SIG-M5 (cell line): ENCODE results near the gene NPRL2.

ENCODE experiments used
- DNase-seq: peaks from one replicate; lab custom pipeline; 2025; lab: John Stamatoyannopoulos, UW

The NPRL2 gene

DNA sequence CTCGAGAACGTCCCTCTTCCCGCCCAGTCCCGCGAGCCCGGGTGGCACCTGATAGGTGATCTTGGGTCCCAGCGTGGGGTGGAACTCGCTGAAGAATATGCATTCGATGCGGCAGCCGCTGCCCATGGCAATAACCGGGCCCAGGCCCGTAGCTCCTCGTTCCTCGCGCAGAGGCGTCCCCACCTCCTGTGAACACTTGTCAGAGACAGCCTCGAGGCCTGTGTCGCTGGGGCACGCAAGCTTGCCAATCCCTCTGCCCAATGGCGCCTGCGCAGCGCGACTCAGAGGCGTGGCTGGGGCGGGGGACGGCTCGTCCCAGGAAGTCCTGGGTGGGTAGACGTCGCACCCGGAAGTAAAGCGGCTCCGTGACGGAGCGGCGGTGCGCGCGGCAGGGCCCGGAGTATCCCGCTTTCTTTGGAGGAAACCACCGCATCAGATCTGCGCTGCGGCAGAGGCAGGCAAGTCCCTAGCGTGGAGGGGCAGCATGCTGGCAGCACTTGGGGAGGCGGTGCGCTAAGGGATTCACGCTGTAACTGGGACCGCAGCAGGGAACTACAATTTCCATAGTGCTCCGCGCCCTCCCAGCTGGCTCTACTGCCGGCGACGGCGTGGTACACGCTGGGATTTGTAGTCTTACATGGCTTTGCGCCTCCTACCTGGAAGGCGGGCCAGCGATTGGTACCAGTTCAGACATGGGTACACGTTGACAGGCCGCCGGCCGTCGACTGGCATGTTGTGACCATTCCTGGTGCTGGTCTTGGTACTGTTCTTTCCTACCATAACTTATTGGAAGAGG lies at the start of gene NPRL2, which contains the start of gene CYB561D2:
TSS of gene NPRL2 (minus strand) at position 249 of the 796 bp plus-strand sequence. CDS start at position 126, 123 bp downstream.
TSS of gene CYB561D2 (plus strand) at position 336 of the 796 bp plus-strand sequence. CDS start 572 bp downstream, outside the sequence.
- peak; percentile 80 for DNase-seq

DNA sequence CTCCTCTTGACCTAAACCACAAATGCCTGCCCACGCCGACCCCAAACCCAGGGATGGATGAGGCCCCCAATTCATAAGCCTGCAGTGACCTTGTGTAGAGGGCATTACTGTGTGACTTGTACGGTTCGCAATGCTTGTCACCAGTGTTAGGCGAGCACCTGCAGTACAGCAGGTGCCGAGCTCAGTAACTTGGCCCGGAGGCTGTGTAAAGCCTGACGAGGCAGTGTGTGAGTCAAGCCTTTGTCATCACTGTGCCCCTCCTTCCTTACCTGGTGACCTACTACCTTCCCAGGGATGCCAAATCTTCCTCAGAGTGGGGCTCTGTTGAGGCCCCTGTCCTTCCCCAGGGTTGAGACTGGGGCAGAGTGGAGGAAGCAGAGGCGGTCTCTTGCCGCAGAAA lies 45.9 kb upstream of the NPRL2 start:
- DNase-seq, result no peak

DNA sequence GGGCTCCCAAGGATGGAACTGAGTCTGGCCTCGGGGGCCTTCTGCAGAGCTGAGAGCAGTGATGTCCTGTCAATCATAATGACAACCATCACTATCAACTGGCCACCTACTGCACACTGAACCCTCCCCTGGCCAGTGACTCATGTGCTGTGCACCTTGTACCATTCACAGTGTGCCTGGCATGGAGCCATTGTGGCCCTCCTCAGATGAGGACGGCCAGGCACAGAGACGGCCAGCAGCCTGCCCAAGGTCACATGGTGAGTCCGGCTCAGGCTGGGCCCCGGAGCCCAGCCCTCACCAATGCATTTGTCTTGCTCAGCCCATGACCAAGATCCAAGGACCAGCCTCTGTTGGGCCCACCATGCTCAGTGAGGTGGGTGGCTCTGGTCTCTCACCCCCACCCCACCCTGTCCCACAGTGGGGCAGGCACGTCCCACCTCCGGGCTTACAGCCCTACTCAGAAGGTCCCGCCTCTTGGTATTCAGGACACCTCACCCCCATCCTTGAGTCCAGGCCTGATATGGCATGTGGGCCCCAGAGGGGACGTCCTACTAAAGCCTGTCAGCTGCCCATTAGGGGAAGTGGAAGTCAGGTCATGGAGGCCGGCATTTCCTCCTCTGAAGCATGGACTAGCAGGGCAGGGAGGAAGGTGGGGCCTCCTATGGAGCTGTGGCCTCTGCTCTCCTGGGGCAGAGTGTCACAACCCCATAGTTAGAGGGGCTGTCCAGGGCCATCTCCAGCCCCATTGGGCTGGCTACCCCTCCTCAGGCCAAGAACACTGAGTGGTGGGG lies 44.7 kb upstream of the NPRL2 start:
- no peak for DNase-seq

DNA sequence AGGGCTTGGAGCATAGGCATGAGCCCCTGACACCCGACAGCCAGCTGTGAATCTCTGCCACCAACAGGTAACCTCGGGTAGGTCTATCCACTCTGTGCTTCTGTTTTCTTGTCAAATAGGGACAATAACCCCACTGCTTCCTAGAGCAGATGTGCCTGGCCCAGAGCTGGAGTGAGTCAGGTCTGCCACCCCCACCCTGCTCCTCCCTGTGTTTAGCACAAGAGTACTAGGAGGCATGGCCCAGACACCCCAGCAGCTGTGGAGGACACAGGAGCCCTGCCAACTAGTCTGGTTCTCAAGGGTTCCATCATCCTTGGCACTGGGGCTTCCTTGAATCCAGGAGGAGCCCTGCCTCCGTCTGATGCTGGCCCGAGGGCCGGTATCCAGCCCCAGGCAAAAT lies 42.5 kb upstream of the NPRL2 start:
- DNase-seq, result no peak

DNA sequence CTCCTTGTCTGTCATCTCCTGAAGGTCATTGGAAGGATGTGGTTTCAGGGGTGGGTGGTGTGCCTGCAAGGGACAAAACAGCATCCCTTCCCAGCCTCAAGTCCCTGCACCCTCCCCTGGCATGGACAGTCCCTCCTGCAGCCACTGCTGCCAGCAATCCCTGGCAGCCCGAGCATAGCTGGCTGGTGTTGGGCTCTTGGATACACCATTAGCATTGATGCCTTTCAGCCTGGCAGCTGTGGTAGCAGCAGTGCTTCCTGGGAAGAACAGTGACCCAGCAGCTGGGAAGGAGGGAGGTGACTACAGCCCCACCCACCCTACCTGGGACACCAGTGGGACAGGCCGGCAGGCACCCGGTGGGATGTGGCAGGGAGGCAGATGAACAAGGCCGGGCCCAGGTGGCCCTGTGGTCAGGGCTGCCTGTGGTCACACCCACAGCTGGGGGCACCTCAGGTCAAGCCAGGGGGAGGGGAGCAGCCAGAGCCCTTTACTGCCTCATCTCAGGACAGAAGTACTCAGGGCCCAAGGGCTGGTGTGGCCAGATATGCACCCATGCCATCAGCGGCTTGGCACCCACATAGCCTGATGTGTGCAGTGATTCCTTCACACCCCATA lies 41.6 kb upstream of the NPRL2 start:
- DNase-seq, result no peak

DNA sequence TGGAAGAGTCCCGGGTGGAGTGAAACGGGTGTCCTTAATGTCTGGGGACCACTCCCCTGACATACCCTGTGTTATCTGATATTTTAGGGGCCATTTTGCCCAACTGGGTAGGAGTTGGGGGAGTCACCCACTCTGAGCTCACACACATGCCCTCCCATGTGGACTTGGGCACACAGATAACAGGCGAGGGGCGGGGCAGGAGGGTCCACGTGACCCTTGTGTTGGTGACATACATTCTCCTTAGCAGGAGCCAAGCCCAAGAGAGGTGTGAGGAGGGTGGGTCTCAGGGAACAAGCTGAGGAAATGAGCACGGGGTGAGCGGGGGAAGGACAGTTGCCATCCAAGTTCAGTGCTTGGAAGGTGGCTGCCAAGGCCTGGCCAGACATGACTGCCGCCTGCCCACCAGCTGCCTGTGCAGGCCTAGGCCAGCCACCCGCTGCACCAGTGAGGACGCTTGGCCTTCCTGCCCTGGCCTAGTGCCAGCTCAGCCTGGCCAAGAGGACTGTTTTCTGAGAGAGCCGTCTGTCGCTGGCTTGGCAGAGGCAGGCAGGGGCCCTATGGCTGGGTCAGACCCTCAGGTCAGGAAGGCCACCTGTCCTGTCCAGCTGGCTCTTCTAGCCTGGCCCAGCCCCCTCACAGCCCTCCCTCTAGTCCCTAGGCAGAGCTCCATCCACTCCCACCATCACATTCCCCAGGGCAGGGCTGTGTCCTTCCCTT lies 40.1 kb upstream of the NPRL2 start:
- no peak for DNase-seq

DNA sequence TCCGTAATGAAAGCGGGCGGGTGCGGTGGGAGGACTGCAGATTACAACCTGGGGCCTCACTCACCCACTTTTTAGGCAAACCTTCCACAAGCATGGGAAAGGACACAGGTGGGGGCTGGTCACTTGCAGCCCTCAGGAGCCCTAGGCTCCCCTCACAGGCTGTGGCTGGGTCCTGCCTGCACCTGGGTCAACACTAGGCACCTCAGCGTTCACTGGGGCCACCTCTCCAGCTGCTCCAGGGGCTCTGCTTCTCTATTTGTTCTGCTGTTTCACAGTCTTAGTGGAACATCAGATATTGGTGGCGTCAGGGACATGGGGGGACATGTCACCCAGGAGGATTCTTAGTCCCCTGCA lies 38.8 kb upstream of the NPRL2 start:
- no peak for DNase-seq

DNA sequence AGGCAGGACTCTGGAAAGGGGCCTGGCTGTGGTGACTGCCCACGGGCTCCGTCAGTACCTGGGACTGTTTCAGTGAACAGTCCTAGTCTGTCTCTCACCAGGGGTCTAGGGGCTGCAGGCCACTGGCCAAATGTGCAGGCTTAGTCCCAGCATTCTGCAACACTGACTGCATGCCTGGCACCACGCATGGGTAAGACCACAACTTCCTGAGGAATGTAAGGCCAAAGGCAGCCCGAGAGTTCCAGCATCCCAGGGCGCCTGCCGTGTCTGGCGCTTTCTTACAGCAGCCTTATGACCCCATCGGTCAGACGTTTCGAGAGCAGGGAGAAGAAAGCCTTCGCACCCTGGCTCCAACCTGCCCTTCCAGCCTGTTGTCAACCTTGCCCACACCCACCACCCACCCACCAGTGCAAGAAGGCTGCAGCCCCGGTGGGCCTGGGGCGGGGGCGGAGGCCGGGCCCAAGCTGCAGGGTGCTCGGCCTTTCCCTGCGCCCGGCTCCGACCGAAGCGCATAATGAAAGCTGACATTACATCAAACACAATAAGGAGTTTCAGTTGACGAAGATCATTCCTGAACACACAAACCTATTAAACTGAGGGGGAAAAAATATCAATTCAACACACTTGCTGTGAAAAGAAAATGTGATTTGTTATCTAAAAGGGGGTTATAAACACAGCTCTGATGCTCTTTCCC lies 38.3 kb upstream of the NPRL2 start:
- DNase-seq, result no peak

DNA sequence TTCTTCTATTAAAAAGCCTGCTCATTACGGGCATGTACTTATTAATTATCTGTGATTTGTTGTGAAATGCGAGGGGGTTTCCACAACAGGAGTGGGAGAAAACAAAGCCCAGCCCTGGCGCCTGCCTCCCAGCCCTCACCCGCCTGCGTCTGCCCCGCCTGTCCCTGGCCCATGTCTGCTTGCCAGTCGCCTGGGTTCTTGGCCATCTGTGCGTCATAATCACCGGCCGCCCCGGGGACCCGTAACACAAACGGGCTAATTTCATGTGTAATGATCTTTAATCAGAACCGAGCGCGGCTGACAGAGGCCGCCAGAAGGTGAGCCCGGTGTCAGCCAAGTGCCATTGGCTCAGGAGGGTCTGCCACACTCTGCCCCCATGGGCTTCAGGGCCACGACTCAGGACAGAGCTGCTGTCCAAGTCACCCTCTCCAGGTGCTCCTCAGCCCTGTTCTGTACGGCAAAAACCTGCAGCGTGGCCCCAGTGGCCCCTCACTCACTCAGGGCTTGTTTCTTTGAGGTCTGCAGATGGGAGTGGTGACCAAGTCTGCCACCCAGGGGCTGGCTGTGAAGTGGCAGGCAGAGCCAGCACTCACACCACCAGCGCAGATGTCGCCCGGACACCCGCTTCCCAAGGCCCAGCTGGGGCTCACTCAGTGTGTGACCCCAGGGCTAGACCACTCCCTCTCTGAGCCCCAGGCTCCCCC lies 37.6 kb upstream of the NPRL2 start:
- no peak for DNase-seq

DNA sequence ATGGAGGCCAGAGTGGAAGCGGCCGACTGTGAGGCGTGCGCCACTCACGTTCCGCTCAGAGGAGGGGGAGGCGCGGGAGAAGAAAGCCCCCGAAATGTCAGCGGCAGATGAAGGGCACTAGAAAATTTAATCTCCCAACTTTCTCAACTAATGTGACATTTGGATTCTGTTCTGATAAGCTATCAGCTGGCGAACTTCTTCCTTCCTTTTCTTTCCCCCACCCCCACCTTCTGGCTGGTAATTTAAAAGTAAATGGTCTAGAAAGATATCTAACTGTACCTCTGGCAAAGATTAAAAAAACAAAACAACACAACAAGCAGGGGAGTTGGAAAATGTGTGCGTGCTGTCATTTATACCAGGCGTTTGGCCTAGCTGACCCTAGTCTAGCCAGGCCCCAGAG lies 35.2 kb upstream of the NPRL2 start:
- no peak for DNase-seq

DNA sequence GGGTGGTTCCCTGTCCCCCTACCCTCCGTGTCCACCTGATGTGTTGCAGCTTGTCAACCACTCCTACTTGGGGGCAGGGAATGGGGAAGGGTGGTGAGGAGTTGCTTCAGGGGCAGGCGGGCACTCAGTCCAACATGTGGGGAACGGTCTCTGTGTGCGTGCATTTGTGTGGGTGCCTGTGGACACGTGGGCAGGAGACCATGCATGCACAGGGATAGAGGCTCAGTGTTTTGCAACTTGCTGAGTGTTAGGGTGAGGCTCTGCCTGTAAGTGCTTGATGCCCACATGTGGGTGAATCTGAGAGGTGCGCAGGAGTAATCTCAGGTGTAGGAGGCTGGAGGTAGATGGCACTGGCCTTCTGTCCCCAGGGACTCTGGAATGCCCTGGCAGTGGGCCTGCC lies 33.2 kb upstream of the NPRL2 start:
- no peak for DNase-seq

DNA sequence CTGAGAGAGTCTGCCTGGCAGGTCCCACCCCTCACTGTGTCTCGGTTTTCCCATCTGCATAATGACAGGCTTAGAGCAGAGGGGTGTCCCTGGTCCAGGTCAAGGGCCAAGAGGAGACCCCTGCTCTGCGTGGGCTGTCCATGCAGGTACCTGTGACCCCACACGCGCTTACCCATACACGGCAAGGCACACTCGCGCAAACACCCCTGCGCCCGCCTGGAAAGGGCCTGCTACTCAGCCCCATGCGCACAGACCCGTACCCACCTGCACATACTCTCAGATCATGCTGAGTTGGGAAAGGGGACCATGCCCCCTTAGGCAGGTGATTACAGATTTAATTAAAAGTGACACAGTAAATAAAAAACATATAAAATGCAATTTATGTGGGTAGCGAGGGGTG lies 32.1 kb upstream of the NPRL2 start:
- DNase-seq, result no peak

DNA sequence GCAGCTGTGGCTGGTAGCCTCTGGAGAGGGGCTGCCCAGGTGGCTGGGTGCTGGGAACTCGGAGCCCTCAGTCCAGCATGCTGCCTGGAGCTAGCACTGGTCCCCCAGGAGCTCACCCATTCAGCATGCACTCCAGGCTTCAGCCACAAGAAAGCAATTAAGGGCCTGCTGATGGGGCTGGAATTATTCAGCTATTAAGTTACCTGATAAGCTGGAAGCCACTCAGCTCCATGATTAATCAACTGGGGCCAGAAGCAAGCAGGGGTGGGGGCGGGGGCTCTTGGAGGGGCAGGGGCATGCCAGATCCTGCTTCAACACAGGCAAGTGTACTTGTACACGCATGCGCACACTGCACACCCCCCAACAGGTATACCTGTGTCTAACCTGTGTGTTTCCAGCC lies 30.8 kb upstream of the NPRL2 start:
- no peak for DNase-seq

DNA sequence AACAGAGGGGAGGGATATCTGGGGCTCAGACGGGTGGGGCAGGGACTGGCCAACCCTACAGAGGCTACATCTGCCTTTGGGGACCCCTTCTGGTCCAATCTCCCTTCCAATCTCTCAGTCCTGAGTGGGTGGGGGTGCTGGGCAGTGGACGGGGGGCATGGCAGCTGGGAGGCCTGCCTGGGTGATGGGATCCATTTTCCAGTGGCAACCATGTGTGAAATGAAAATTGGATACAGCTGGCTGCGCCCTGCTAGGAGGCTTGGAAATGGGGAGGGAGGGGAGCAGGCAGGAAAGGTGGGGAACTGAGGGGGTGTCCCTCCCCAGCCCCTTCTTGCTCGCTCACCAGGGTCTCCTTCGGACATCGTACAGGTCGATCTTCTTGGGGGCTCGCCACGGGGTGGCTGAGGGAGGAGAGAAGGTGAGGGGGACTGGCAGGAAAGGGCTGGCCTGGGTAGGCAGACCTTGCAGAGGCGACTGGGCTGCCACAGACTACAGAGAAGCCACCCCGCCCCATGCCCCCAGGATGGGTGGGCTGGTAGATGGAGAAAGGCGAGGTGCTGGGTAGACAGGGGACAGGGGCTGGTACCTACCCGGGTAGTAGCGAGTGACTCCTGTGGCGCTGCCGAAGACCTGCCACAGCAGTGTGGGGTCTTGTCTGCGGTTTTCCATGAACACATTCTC lies 30.0 kb upstream of the NPRL2 start:
- no peak for DNase-seq

DNA sequence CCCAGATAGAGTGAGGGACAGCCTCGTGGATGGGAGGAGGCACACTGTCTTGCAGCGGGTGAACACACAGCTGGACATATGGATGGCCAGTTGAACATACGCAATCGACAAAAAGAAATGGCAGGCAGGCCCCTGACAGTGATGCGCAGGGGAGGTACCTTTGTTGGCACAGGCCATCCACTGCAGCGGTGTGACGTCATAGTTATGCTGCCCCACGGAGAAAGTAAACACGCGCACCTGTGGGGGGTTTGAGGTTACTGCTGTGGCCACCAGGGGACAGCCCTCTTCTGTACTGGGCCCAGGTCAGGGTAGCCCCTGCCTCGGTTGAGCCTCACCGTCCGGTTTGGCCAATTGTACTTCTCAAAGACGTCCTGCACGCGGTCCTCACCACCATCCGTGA lies 28.2 kb upstream of the NPRL2 start:
- no peak for DNase-seq

DNA sequence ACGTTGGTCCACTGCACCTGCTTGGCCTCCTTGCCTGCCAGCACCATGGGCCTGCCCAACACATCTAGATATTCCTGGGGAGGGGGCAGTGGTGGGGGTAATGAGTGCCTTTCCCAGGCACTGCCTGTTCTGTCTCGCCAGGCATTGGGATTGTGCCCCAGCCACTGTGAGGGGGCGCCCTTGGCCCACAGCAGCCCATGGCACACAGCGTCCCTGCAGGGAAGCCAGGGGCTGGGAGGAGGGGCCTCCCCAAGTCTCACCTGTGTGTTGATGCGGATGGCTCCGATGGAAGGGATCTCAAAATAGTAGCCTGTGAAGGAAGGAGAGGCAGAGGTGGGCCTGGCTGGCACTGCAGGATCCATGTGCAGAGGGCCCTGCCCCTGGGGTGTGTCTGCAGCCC lies 27.4 kb upstream of the NPRL2 start:
- no peak for DNase-seq

DNA sequence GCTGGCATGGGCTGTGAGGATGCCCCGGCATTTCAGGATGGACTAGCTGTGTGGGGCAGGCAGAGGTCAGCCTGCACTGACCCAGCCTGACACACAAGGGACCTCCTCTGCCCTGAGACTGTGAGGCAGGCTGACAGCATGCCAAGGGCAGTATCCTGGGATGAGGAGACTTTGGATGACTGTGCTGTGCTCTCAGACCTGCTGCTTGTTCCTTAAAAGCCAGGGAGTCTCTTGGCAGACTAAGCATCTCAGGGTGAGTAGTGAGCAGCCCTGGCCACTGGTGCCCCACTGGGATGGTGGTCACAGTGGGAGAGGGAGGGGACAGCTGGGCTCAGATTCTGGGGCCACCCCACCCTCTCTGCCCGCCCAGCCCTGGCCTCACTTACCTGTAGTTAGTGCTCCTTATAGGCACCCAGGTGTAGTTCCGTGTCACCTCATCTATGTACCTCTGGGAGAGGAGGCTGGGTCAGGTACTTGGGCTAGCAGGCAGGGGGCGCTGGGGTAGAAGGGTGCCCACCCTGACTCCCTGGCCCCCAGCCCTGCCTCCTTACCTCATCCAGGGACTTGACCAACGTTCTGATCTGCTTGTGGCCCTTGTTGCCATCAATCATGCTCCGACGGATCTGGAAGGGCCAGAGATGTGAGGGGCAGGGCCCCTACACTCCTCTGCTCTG lies 24.8 kb upstream of the NPRL2 start:
- no peak for DNase-seq

DNA sequence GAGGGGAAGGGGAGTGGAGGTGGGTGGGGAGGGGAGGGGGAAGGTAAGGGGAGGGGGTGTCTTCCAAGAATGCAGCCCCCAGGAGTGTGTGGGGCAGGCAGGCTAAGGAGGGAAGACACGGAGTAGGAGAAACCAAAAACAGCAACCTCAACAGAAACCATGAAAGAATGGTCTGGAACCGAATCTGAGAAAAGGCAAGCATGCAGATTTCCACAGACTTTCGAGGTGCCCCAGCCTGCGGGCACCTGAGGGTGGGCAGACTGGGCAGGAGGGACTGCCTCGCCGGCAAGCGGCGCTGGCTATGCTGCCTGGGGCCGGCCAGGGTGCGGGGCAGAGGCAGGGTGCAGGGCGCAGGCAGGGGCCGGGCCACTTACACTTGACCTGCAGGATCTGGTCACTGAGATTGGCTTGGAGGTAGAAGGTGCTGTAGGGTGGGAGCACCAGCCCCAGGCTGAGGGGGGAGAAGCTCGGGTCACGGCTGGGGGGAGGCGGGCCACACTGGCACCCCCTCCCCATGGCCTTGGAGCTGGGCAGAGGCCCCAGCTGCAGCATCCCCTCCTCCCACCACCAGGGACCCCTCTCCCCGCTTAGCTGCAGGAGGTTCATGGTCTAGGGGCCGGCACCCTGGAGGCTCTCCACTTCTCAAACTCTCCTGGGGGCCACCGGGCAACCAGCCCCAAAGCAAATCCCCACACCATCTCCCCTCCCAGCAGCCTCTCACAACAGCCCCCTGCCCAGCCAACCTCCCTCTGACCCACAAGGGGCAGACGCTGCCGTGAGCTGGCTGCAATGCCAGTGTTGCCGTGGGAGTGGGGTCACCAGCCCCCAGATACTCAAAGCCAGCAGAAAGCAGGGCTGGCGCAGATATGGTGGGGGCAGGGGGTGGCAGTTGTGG lies 24.0 kb upstream of the NPRL2 start:
- DNase-seq, result no peak
